HPDE6-E6E7 (cell line): Measurements from ENCODE around the gene COA1.

Source experiments
- DNase-seq: peaks from one replicate; pipeline ENCODE4 v3.0.0; 2011; ENCODE audit warnings: missing footprints; ENCODE audit errors: extremely low spot score

COA1 gene

GRCh38 chr7:43591558-43592180, 137.7 kb downstream of the COA1 start:
- peak; percentile 53 for DNase-seq

GRCh38 chr7:43590862-43591557, 138.3 kb downstream of the COA1 start:
- no peak for DNase-seq

- DNase-seq, result no peak
Observed at GRCh38 chr7:43589728-43590127, 139.6 kb downstream of the COA1 start.
